HG03280 (cell line): Measurements from ENCODE around the gene BEX2.
"Not testable (repeated sequence)": the region's sequence is repeated elsewhere in the genome, so short reads cannot be mapped to it uniquely, and the experiment has no call there.

Experiments used
- ATAC-seq: cut with Tn5 transposase; IDR thresholded peaks from one replicate; pipeline ENCODE4 v1.9.1; 2021; ENCODE audit warnings: mild to moderate bottlenecking, moderate library complexity; ENCODE audit not compliant: unreplicated experiment

The BEX2 gene

DNA sequence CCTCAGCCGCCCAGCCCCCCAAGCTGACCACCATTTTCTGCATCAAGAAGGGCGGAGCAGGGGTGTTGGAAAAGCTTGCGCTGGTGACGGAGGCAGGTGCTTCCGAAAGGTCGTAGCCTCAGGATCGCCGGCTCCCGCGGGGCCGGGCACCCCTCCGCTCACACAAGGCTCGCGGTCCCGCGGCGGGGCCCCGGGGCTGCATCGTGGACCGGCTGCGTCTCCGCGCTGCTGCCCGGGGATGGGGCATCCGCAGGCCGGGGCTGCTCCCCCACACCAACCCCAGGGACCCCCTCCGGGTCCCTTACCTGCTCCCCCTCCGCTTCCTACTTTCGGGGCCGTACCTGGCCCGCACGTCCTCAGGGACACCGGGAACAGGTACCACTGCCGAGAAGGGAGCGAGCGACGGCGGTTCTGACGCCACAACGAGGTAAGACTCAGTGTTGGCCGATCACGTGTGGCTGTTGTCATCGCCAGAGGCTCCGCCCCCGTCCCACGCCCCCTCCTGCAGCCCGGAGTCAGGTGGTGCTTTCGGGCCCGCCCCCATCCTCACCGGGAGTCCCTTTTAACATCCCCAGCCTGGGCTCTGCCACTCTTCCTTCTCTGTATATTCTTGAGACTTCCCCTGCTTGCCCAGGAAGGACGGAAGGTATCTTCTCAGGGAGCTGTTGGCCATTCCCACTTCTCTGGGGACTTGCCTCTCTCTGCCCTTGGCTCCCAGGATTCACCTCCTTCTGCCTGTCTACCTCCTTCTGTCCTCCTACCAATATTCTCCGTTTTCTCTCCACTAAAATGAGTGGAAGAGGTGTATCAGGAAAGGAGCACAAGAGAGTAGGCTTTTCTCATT is at the start of gene BEX2:
Gene BEX2 (minus strand): TSS at position 436 of the 844 bp plus-strand sequence. CDS start 1,014 bp downstream, outside the sequence.
- peak; percentile 100 for ATAC-seq

DNA sequence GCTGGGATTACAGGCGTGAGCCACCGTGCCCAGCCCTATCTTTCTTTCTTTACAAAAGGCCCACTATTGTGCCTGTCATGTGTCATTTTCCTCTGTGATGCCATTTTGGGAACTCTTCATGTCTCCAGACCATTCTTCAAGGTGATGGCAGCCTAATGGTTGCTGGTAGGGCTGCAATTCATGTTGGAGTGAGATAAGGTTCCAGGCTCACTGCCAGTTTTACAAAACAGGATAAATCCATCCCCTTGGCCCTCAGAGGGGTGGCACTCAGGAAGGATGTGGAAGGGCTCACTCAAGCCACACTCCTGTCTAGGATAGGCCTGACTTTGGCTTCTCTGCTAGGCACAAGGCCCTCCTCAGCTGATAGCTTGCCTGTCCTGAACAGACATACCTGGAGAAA is 49.3 kb upstream of the BEX2 start:
- ATAC-seq, result no peak

DNA sequence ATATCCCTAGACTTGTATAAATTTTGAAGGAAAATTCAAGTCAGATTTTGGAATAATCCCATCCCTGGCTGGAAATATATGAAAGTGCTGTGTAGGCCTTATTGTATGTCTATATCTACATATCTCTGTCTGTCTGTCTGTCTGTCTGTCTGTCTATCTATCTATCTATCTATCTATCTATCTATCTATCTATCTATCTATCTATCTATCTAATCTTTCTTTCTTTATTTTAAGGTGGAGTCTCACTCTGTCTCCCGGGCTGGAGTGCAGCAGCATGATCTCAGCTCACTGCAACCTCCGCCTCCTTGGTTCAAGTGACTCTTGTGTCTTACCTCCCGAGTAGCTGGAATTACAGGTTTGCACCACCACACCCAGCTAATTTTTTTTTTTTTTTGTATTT is 48.8 kb upstream of the BEX2 start:
- ATAC-seq, result not testable (repeated sequence)

DNA sequence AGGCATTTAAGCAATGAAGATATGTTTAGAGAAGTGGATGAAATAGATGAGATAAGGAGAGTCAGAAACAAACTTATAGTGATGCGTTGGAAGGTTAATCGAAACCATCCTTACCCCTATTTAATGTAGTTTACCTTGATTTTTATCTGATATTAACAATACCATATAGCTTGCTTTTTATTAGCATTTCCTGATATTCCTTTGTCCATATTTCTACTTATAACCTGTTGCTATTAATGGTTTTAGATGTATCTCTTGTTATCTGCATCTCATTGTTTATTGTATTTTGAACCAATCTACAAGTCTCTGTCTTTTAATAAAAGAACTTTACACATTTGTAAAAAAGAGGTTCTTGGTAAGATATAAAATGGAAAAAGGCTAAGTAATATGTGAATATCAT is 47.1 kb upstream of the BEX2 start:
- ATAC-seq, result no peak

DNA sequence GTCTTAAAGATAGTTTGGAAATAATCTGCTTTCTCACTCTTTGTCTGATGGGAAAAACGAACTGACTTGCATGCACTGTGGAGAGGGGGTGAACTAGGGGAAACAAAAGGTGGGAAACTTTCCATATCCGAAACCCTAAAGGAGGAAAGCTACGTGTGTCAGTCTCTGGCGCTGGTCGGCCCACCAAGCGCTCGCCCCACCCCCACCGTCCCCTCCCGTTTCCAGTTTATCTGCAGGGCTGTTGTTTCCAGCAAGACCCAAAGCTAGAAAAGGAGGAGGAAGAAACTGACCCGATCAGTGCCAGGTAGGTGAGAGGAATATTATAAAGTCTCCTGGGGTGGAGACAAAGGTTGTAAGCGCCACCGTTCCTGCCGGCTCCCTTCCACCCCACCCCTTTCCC is 46.1 kb upstream of the BEX2 start:
- no peak for ATAC-seq

DNA sequence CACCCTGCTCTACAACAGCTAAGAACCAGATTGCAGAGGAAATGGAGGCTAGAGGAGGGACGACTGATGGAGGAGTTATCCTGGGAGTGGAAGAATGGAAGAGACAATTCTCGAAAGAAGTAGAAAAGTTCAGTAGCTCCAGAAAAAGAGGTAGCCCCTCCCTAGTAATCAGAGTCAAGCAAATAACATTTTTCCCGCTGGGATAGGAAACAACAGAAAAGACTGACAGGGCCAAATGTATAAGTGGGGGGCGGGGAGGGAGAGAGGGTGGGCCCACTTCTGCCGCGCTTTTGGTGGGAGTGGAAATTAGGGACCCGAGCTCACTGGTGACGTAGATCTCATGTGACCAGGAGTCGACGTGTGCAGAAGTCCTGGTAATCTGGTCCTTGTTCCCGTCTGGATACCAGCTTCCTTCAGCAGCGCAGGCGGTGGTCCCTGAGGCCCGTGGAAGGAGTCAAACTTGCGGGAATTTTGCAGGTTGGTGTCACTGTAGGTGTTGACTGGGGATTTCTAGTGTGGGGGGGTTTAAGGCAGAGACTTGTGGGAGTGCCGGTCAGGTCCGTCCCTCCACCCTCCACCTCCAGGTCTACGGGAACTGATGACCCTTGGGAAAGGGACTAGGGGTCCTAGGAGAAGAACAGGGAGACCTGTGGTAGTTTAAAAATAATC is 45.5 kb upstream of the BEX2 start, which contains the start of gene TCEAL9:
Gene TCEAL9 (plus strand): TSS at position 377 of the 669 bp plus-strand sequence. CDS start 1,179 bp downstream, outside the sequence.
- no peak for ATAC-seq

DNA sequence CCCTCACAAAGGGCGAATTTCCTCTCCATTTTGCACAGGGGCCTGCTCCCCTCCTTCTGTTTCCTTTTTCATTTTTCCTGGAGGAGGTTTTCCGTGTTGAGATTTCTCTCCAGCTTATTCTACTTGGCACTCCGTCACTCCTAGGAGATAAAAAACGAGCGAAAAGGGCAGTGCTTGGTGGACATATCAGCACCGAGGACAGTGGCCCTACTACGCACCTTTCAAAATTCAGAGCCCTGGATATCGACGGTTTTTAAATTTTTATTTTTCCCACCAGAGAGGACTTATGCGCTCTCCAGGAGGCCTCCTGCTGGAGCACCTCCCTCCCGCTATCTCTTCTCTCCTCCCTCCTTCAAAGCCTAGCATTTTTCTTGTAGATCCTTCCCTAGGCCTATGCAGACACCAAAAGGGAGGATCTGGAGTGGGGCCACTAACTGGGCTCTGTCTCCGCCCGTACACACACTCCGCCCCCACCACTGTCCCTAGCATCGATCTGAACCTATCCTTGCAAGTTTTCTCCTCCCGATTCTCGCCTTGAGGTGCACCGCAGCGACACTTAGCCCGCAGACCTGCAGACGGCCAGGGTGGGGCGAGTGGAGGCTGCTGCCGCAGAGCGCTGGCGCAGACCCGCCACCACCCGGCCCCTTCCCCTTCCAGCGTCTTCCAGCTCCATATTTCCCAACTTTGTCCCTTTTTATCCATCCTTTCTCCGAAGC is 37.0 kb upstream of the BEX2 start:
- ATAC-seq, result no peak

DNA sequence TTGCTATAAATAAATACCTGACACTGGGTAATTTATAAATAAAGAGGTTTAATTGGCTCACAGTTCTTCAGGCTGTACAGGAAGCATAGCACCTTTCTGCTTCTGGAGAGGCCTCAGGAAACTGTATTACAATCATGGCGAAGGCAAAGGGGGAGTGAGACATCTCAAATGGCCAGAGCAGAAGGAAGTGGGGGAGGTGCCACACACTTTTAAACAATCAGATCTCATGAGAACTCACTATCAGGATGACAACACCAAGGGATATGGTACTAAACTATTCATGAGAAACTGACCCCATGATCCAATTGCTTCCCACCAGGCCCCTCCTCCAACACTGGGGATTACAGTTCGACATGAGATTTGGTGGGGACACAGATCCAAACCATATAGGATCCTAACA is 33.8 kb upstream of the BEX2 start:
- ATAC-seq, result no peak

DNA sequence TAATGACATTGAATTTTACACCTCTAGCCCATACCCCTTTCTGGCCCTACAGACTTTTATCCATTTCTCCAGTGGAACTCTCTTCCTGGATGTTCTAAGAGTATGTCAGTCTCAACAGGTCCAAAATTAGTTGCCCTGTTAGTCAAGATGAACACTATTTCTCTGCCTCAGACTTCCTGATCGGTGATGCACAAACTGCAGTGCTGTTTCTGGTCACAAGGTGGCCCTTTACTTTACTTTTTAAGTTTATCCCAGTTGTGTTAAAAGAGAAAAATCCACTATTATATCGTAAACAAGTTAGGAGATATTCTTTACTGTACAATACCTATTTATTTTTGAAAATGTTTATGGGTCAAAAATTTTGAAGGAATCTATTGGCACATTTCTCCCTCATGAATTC is 32.3 kb upstream of the BEX2 start:
- no peak for ATAC-seq

DNA sequence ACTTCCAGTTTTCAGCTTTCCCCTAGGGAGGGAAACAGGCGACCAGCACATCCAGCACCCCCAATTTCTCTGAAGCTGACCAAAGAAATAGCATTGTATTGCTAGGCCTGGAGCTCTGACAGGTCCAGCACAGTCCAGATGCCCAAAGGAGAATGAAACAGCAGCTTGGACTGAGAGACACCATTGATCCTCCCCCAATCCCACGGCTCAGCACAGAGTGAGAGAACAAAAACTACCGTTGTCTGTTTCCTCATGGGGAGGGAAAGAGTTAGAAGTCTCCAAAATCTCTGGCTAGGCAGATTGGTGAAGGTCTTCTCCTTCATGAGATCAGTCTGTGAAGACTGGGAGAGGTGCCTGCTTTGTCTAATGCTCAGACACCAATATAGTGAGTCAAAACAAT is 27.9 kb upstream of the BEX2 start:
- no peak for ATAC-seq

DNA sequence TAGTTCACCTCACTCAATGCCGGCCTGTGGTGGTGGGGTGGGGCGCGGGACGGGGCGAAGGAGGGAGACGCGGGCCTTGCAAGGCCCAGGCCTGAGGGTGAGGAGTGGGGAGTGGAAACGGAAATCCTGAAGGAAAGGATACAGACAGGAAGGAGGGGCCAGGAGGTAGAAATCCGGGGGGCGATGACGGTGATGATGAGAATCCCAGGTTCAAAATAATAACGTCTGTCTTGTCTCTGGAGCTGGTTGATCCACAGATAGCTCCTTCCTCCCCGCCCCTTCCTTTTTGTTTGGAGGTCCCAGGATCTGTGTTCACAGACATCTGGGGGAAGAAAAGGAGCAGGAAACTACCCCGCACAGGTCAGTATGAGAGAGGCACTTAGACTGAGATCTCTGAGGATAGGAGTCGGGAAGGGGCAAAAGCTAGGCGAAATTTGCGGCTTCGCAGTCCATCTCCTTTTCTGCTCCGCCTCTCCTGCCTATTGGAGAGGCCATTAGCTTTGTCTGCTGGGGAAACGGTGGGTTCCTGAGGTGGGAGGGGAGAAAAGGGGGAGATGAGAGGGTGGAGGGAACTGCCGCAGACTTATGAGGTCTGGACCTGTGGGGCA is 20.0 kb upstream of the BEX2 start:
- ATAC-seq, result no peak

DNA sequence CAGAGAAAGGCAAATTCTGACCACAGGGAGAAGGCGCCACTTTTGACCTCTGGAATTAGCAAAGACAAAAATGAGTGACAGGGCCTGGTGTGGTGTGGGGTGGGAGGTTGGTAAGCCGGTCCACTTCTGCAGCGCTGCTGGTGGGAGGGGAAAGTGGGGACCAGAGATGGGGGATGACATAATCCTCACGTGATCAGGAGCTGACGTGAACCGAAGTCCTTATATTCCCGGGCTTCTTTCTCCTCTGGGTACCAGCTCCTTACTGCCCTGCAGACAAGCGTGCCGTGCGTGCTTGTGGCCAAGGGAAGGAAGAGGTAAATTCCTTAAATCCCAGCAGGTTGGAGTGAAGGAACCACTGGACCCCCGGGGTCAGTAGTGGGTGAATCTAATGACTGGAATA is 19.2 kb upstream of the BEX2 start, which contains the start of gene TCEAL7:
Gene TCEAL7 (plus strand): TSS at position 249 of the 400 bp plus-strand sequence. CDS start 1,165 bp downstream, outside the sequence.
- ATAC-seq, result no peak

DNA sequence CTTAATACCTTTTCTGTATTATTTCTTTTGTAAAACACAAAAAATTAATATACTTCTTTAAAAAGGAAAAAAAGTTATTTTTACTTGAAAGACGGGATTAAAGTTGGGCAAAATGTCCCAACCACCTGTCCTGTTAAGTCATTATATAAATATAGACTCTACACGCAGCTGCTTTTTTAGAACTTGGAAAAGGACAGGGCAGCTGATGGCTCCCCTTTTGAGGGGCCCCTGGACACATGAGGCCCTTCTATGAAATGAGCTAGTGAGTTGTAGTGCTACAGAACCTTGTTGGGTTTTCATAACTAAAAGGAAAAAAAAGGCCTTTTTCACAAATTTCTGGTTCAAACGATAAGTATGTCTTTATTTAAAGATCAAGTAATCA is 600 bp upstream of the BEX2 start:
- no peak for ATAC-seq

DNA sequence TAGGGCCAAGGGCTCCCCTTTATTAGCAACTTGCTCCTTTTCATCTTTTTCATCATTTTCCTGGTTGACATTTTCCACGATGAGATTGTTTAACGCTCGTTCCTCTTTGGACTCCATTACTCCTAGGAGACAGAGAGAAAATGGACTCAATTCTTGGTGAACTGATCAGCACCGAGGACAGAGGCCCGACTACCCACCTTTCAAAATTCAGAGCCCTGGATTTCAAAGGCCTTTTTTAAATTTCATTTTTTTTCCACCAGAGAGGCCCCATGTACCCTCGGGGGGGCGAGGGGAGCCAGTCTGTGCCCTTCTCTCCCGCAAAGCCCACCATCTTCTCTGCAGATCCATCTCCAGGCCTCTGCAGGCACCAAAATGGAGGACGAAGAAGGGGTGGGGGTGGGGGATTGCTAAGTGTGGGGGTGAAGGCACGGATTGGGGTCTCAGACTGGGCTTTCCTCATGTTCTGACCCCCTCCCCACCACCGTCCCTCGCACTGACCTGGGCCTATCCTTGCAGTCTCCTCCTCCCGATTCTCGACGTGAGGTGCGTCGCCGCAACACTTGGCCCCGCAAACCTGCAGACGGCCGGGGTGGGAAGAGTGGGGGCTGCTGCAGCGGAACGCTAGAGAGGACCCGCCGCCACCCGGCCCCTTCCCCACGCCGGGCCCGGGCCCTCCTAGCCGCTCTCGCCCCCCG is 783 bp downstream of the BEX2 start:
- no peak for ATAC-seq

DNA sequence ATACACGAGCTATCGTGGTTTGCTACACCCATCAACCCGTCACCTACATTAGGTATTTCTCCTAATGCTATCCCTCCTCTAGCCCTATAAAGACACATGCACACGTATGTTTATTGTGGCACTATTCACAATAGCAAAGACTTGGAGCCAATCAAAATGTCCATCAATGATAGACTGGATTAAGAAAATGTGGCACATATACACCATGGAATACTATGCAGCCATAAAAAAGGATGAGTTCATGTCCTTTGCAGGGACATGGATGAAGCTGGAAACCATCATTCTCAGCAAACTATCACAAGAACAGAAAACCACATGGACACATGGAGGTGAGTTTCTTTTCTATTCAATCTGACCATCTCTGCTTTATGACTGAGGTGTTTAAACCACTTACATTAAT is 5.1 kb downstream of the BEX2 start:
- ATAC-seq, result not testable (repeated sequence)

DNA sequence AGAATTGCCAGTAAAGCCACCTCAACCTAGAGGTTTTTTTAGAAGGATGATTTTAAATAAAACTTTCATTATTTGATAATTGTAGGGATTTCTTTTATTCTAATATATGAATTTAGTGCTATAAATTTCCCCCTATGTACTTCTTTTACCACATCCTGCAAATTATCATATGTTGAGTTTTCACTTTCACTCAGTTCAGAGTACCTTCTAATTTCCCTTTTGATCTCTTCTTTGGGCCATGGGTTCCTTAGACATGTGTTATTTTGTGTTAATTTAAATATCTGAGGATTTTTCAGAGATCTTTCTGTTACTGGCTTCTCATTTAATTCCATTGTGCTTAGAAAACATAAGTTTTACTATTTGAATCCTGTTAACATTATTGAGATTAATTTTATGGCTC is 6.1 kb downstream of the BEX2 start:
- ATAC-seq, result no peak

DNA sequence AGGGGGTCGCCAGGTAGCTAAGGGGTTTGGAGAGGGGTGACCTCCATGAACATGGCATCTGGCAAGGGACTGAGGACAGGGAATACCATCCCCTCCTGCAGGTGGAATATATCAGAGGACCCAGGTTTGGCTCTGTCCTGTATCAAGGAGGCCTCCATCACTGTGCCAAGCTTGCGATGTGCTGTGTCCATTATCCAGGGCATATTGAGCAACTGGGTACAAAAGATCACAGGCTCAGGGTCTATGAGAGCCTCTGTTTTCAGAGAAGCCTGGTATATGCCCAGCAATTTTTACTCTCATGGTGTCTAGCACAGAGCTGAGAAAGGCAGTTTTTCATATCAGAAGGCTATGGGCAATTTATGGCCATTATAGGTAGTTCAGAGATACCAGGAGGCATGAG is 17.7 kb downstream of the BEX2 start:
- no peak for ATAC-seq

DNA sequence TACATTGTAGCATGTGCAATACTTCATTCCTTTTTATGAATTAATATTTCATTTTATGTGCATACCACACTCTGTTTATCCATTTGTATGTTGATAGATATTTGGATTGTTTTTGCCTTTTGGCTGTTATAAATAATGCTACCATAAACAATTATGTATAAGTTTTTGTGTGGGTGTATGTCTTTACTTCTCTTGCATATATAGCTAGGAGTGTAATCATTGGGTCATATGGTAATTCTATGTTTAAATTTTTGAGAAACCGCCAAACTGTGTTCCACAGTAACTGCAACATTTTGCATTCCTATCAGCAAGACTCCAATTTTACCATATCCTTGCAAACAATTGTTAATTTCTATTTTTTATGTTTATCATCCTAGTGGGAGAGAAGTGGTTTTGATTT is 31.2 kb downstream of the BEX2 start:
- ATAC-seq, result no peak

DNA sequence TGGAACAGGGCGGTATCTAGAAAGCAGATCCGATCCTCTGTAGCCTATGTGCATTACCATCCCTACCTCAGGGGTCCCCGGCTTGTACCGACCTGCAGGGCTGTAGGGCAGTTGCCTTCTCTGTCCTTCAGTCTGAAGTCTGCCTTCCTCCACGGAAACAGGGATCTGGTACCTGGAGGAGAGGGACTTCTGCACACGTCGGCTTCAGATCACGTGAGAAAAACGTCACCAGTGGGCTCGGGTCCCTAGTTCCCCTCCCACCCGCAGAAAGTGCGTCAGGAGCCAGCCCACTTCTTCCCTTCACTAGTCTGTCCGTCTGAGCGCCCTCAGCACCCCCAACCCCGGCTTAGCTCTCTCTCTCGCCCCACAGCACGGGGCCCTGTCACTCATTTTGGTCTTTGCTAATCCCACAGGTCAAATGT is 34.2 kb downstream of the BEX2 start, which contains the start of gene TCEAL5:
Gene TCEAL5 (minus strand): TSS at position 170 of the 422 bp plus-strand sequence. CDS start 2,187 bp downstream, outside the sequence.
- no peak for ATAC-seq

DNA sequence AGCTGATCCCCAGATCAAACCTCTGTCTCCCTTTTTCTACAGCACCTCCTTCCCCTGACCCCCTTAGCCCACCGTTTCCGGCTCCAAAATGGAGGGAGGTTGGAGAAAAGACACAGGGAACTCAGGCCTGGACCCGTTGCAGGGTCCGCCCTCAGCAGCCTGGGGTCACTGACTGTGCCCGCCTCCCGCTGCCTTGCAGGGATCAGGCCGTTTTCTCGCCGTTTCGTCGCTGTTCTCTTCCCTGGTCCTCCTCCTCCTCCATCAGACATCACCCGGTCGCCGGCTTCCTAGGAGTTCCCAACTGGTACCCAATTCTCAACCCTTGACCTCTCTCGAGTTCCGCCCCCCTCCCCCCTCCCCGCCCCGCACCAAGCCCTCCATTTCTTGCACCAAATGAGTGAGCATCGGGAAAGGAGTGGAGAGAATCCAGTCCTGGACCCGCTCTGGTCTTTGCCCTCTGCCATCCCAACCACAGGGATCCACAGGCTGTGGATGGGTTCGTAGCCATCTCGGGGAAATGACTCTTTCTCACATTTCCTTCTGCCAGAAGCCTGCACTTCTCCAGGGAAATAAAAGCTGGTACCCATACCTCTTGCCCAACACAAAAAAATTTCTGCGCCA is 34.7 kb downstream of the BEX2 start:
- ATAC-seq, result no peak
